GM21619 (cell line): ENCODE measurements around the gene PTPRK.
A peak's percentile ranks its signal among the peaks of the same experiment; 100 is the strongest.
"Not testable (repeated sequence)": the region's sequence is repeated elsewhere in the genome, so short reads cannot be mapped to it uniquely, and the experiment has no call there.

Experiments
- ATAC-seq: cut with Tn5 transposase; IDR thresholded peaks from one replicate; pipeline ENCODE4 v1.9.1; 2021; ENCODE audit not compliant: unreplicated experiment

PTPRK gene

DNA sequence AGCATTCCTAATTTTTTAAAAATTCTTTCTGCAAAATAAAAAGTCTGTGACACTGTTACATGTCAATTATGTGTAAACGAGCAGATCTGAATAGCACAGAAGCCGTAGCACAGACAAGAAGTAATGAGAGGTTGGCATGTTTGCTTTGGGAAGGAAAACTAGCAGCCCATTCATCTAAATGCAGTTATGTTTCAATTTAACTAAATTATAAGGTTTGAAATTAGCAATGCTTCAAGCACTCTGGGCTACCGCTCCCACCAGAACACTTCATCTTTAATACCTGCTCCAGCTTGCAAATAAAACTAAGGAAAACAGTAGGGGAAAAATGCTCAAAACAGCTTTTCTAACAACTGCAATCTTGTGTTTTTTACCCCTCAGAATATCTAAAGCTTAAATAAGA, 73.9 kb downstream of the PTPRK start:
- no peak for ATAC-seq

DNA sequence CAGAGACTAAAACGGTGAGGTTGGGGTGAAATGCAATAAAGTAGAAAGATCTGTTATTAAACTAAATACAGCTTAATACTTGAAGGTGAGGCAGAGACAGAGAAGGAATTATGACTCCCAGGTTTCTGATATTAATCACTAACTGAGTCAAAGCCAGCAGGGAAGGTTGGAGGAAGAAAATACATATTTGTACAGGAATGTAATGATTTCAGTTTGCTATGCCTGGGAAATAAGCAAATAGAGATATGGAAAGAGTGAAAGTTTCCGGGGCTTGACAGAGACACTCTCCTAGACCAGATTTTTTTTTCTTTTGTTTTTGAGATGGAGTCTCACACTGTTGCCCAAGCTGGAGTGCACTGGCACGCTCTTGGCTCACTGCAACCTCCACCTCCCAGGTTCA, 76.8 kb downstream of the PTPRK start:
- no peak for ATAC-seq

- no peak for ATAC-seq
Measured at GRCh38 chr6:128439627-128440026, 80.8 kb downstream of the PTPRK start.

- no peak for ATAC-seq
Measured at GRCh38 chr6:128438393-128438792, 82.0 kb downstream of the PTPRK start.

- no peak for ATAC-seq
Measured at GRCh38 chr6:128437685-128438084, 82.7 kb downstream of the PTPRK start.

DNA sequence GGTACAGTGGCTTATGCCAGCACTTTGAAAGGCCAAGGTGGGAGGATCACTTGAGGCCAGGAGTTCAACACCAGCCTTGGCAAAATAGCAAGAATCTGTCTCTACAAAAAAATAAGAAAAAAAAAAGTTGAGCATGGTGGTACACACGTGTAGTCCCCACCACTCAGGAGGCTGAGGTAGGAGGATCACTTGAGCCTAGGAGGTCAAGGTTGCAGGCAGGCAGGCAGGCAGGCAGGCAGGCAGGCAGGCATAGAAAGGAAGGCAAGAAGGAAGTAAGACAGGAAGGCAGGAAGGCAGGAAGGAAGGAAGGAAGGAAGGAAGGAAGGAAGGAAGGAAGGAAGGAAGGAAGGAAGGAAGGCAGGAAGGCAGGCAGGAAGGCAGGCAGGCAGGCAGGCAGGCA, 85.6 kb downstream of the PTPRK start:
- not testable (repeated sequence) for ATAC-seq

DNA sequence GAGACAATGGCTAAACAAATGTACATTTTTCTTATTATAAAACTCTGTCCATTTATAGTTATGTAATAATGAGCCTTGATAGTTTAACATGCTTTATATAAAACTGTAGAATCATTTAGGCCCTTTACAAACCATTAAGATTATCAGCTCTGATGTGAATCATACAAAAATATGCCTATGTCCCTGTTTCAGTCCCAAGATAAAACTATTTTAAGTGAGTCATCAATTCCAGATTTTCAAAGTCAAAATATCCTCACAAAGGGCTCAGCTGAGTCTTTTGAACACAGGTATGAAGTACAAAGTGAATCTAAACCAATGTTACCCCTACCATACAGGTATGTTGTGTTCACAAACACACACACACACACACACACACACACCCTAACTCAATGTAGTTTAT, 88.0 kb downstream of the PTPRK start:
- no peak for ATAC-seq

DNA sequence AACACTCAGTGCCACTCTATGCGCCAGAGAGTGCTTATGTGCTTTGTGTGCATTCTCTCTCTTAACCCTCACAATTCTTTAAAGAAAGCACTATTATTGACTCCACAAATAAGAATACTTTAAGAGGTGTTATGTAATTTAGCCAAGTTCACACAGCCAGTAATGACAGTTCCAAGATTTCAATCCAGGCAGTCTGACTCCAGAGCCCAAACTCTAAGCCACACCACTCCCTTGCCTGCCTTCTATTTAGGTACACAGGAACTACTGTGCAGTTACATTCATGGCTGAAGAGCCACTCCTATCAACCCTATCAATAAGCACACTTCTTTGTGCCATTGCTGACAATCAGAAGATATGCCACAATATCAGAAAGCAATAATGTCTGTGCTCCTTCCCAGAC, 93.3 kb downstream of the PTPRK start:
- ATAC-seq = no peak

- no peak for ATAC-seq
Measured at GRCh38 chr6:128425856-128426255, 94.5 kb downstream of the PTPRK start.

GRCh38 chr6:128422871-128423270, 97.5 kb downstream of the PTPRK start:
- ATAC-seq = no peak

DNA sequence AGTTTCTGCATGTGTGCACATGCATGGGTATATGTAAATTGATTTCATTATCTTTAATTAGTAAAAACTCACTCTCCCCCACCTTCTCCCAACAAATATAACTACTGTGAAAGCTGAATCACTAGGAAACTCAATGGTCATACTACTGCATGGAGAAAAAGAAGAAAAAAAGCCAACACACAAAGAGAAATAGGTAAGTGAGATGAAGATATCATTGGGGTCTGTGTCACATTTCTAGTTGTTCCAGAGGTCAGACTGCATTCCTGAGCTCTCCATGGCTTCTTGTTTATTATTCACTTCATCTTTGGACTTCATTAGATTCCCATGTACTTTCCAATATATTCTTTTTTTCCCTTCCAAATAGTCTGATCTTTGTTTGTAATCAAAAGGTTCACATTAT, 98.2 kb downstream of the PTPRK start:
- no peak for ATAC-seq

DNA sequence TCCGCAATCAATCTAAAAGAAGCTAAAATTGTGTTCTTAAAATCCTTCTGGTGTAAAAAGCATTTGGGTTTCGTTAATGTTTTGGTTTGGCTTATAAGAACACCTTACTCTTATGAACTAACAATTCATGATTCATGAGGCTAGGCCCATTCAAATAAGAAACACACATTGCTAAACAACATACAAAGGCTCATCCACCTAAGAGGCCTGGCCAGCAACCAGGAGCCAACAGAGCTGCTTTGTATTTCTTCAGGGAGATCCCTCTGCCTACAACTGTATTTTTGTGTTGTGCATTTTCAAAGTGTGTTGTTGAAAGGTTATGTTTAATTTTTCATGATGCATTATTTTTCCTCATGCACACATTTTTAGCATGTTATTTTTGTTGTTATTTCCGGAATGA, 98.6 kb downstream of the PTPRK start:
- ATAC-seq = no peak

- ATAC-seq = no peak
Measured at GRCh38 chr6:128417698-128418097, 102.7 kb downstream of the PTPRK start.

- no peak for ATAC-seq
Measured at GRCh38 chr6:128415387-128415786, 105.0 kb downstream of the PTPRK start.

- ATAC-seq = no peak
Measured at GRCh38 chr6:128414943-128415342, 105.5 kb downstream of the PTPRK start.

DNA sequence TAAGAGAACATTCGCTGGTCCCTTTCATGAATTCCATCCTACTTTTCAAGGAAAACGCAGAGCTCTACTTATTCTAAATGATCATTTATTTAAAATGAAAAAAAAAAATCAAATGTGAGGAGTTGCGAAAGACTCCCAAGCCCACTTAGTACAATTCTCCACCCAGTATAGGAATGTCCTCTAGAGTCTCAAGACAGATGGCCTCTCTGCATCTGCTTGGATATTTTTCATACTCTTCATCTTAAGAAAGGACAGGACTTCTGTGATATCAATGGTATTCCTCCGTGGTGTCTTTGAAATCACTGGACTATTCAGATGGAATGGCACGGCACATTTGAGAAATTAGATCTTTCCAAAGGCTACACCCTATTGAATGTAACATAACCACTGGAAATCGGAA, 107.1 kb downstream of the PTPRK start:
- no peak for ATAC-seq

GRCh38 chr6:128412680-128413079, 107.7 kb downstream of the PTPRK start:
- ATAC-seq = no peak

DNA sequence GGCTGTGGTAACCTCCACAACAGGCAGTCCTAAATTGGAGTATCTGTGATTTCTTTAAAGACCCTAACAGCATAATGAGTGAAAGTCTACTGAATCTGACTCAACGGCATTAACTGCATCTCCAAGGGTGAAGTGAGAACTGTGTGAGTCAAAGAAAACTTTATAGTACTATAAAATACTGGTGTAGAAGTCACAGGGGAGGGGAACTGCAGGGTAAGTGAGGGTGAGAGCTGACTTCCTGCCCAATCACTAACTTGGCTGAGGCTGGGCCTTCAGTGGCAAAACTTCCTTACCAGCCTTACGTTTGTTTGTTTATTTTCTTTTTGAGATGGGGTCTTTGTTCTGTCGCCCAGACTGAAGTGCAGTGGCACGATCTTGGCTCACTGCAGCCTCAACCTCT, 109.8 kb downstream of the PTPRK start:
- no peak for ATAC-seq

DNA sequence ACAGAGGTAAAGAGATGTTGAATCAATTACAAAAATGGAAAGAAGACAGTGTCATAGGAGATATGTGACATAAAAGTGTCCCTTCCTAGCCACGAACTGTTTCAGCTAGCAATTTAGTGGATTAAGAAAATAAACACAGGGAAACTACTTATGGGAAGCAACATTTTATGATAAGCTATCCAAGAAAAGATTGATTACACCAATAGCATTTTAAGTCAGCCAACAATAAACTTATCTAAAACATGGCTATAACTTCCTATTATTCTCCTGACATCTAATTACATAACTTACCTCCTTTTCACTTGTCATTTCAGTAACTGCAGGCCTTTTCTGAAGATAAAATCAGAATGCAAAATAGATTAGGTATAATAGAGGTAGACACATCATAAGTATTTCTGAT, 111.4 kb downstream of the PTPRK start:
- ATAC-seq = no peak

- no peak for ATAC-seq
Measured at GRCh38 chr6:128406453-128406852, 113.9 kb downstream of the PTPRK start.

GRCh38 chr6:128403618-128404444, 116.6 kb downstream of the PTPRK start:
- peak; percentile 54 for ATAC-seq

DNA sequence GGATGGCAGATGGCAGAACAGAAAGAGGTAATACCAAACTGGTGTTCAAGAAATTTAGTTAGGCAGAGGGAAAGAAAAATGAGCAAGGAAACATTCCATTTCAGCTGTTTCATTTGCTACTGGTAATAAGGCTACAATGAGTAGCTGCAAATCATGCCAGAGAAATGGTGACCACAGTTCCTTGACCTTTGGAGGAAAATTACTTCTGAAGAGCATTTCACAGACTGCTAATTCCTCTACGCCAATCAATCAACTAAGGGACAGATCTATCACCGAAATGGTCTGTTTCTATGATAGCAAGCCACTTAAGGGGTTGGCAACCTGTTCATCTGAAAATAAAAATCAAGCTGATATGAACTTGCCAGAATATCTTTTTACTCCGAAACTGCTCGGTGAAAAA, 119.5 kb downstream of the PTPRK start:
- ATAC-seq = no peak

- no peak for ATAC-seq
Measured at GRCh38 chr6:128397996-128398395, 122.4 kb downstream of the PTPRK start.
